Fibroblast of lung (primary cell): ENCODE data around the gene E2F2.

Source experiments
- CTCF ChIP-seq, 2 donors: IDR thresholded peaks in 1 of 2; conservative IDR thresholded peaks in 1 of 2; 1 replicate in 1 of 2; 2 replicates in 1 of 2; pipeline ENCODE4 v1.5.1; 2011 to 2012; ENCODE audit warnings: low read length in 2 of 2, control low read depth in 1 of 2, inconsistent platforms in 1 of 2, low read depth in 1 of 2, mild to moderate bottlenecking in 1 of 2
- EZH2 ChIP-seq: IDR thresholded peaks from 2 replicates; pipeline ENCODE4 v1.5.1; 2012; ENCODE audit warnings: low read length, control low read depth, mild to moderate bottlenecking; ENCODE audit errors: missing control alignments

- TF ChIP-seq EZH2 (no peak), CTCF (conservative IDR thresholded peaks at IDR 0.05 in 1 of 2, IDR thresholded peaks at IDR 0.05 in 1 of 2; ENCODE audit: low read depth in 1 of 2, low read length in 2 of 2) (no peak)
Measured at GRCh38 chr1:23543707-23544443, 12.8 kb upstream of the E2F2 start.
